Tibial nerve (tissue), 4 donors: Measurements from ENCODE around the gene ZNF142. TPM values are rescaled to one million over a fixed set of nuclear protein-coding genes. Genes with fewer than 3 reads are reported as not detected.

Source experiments
- DNase-seq, 2 donors: peaks; one replicate each; pipeline ENCODE4 v3.0.0-alpha.2; 2019; ENCODE audit warnings: low spot score in 2 of 2
- H3K27ac ChIP-seq, 4 donors: fragments of 200-600 bp; sonication (generic) in 3 of 4; one replicate each; pipeline ENCODE4 v1.5.1; 2017 to 2019; ENCODE audit warnings: mild to moderate bottlenecking in 1 of 4
- H3K27me3 ChIP-seq, 2 donors: fragments of 200-600 bp; sonication (generic) in 1 of 2; one replicate each; pipeline versions ENCODE4 v1.5.1 to v1.6.0; 2017 to 2019
- H3K36me3 ChIP-seq, 3 donors: fragments of 200-600 bp; sonication (generic); one replicate each; pipeline ENCODE4 v1.5.1; 2018 to 2019
- H3K4me1 ChIP-seq, 4 donors: fragments of 200-600 bp; sonication (generic) in 3 of 4; one replicate each; pipeline ENCODE4 v1.5.1; 2017 to 2019
- H3K4me3 ChIP-seq, 4 donors: fragments of 200-600 bp; sonication (generic) in 3 of 4; one replicate each; pipeline ENCODE4 v1.5.1; 2017 to 2019; ENCODE audit warnings: mild to moderate bottlenecking in 1 of 4, moderate library complexity in 1 of 4
- H3K9me3 ChIP-seq, 4 donors: fragments of 200-600 bp; sonication (generic) in 3 of 4; one replicate each; pipeline ENCODE4 v1.5.1; 2017 to 2019
- CTCF ChIP-seq, 5 experiments: fragments of 200-600 bp in 3 of 5; fragments of 450-650 bp in 2 of 5; sonication (generic) in 3 of 5; IDR thresholded peaks; one replicate each; pipeline ENCODE4 v1.5.1; 2016 to 2019; ENCODE audit warnings: antibody characterized with exemption in 5 of 5, mild to moderate bottlenecking in 3 of 5, moderate library complexity in 2 of 5
- EP300 ChIP-seq, 2 donors: sonication (generic); formaldehyde crosslinking; IDR thresholded peaks; one replicate each; pipeline ENCODE4 v1.6.1; 2017; ENCODE audit warnings: antibody characterized with exemption in 2 of 2, mild to moderate bottlenecking in 1 of 2
- POLR2A ChIP-seq, 2 donors: fragments of 450-650 bp; IDR thresholded peaks; one replicate each; pipeline ENCODE4 v1.6.1; 2017; ENCODE audit warnings: antibody characterized with exemption in 2 of 2, mild to moderate bottlenecking in 2 of 2, moderate library complexity in 2 of 2
- WGBS, 2 donors: methylation state at CpG; one replicate each; pipeline ENCODE4 v1.1.5; 2018; 5-methylcytosine and 5-hydroxymethylcytosine counted together
- total RNA-seq, 4 donors: library from RNA; depleted of rRNA; stranded (reverse); fragments of >200 nt; gene quantifications; one replicate each; pipeline ENCODE4 v1.1.0, GENCODE V29; 2016

Gene ZNF142
- total RNA-seq, 4 donors from 2014 or later = 24.7 to 31.7 (median 26.6) TPM

- no peak for DNase-seq
- no peaks in the 10 kb centered on the region for H3K27me3 ChIP-seq
- no peak overlapping the region for H3K27ac ChIP-seq
- peaks cover 0 to 27% (median 0%) of the 10 kb centered on the region in 3 donors for H3K36me3 ChIP-seq
- no peak overlapping the region for H3K4me3 ChIP-seq
- TF ChIP-seq EP300 (IDR thresholded peaks at IDR 0.05) (no peak), POLR2A (IDR thresholded peaks at IDR 0.05) (no peak), CTCF (IDR thresholded peaks at IDR 0.05) (no peak)
- no peaks in the 10 kb centered on the region for H3K4me1 ChIP-seq
- WGBS, 2 donors = 99% methylated on average over 4 of the region's 4 CpGs
- H3K9me3 ChIP-seq = no peaks in the 10 kb centered on the region
These were observed 31.5 kb downstream of the ZNF142 start for GRCh38 chr2:218627939-218628338.

GRCh38 chr2:218626369-218626768 lies 33.1 kb downstream of the ZNF142 start:
- no peak overlapping the region for H3K27ac ChIP-seq
- no peak overlapping the region for H3K4me3 ChIP-seq
- WGBS, 2 donors = 87 to 89% methylated on average over 4 of the region's 4 CpGs
- no peaks in the 10 kb centered on the region for H3K27me3 ChIP-seq
- H3K36me3 ChIP-seq = peaks cover 0 to 21% (median 0%) of the 10 kb centered on the region in 3 donors
- no peak for DNase-seq
- no peak for TF ChIP-seq EP300 (IDR thresholded peaks at IDR 0.05)
- TF ChIP-seq POLR2A (IDR thresholded peaks at IDR 0.05) = no peak
- TF ChIP-seq CTCF (IDR thresholded peaks at IDR 0.05) = no peak
- no peaks in the 10 kb centered on the region for H3K4me1 ChIP-seq
- no peaks in the 10 kb centered on the region for H3K9me3 ChIP-seq

- H3K9me3 ChIP-seq = no peaks in the 10 kb centered on the region
- TF ChIP-seq EP300 (IDR thresholded peaks at IDR 0.05) (no peak), POLR2A (IDR thresholded peaks at IDR 0.05) (no peak), CTCF (IDR thresholded peaks at IDR 0.05) (no peak)
- no peaks in the 10 kb centered on the region for H3K4me1 ChIP-seq
- no peak overlapping the region for H3K27ac ChIP-seq
- no peaks in the 10 kb centered on the region for H3K27me3 ChIP-seq
- WGBS, 2 donors = 61 to 65% methylated on average over 3 of the region's 3 CpGs
- no peak for DNase-seq
- no peak overlapping the region for H3K4me3 ChIP-seq
- peaks cover 0 to 17% (median 0%) of the 10 kb centered on the region in 3 donors for H3K36me3 ChIP-seq
These were observed 36.1 kb downstream of the ZNF142 start for GRCh38 chr2:218623366-218623705.

GRCh38 chr2:218622606-218623365 lies 36.6 kb downstream of the ZNF142 start:
- no peak for DNase-seq
- no peaks in the 10 kb centered on the region for H3K27me3 ChIP-seq
- H3K4me1 ChIP-seq = no peaks in the 10 kb centered on the region
- H3K9me3 ChIP-seq = no peaks in the 10 kb centered on the region
- peaks cover 0 to 20% (median 0%) of the 10 kb centered on the region in 3 donors for H3K36me3 ChIP-seq
- TF ChIP-seq POLR2A (IDR thresholded peaks at IDR 0.05) (no peak), EP300 (IDR thresholded peaks at IDR 0.05) (no peak), CTCF (IDR thresholded peaks at IDR 0.05) (no peak)
- H3K4me3 ChIP-seq = no peak overlapping the region
- WGBS, 2 donors = 48 to 52% methylated on average over 7 of the region's 7 CpGs
- H3K27ac ChIP-seq = no peak overlapping the region

GRCh38 chr2:218621007-218621406 lies 38.4 kb downstream of the ZNF142 start:
- DNase-seq = no peak
- TF ChIP-seq CTCF (IDR thresholded peaks at IDR 0.05) = no peak
- TF ChIP-seq POLR2A (IDR thresholded peaks at IDR 0.05) = no peak
- TF ChIP-seq EP300 (IDR thresholded peaks at IDR 0.05) = no peak
- Histone ChIP-seq H3K4me3 (no peak overlapping the region), H3K9me3 (no peaks in the 10 kb centered on the region), H3K4me1 (no peaks in the 10 kb centered on the region), H3K27me3 (no peaks in the 10 kb centered on the region), H3K36me3 (peaks cover 0 to 24% (median 0%) of the 10 kb centered on the region in 3 donors), H3K27ac (no peak overlapping the region)
- WGBS, 2 donors = 76 to 81% methylated on average over 7 of the region's 7 CpGs
